Measurements from ENCODE around the gene TRAPPC3L. TPM values are rescaled to one million over a fixed set of nuclear protein-coding genes. Genes with fewer than 3 reads are reported as not detected.
A peak's percentile ranks its signal among the peaks of the same experiment; 100 is the strongest.

TRAPPC3L gene
- polyA plus RNA-seq, 1 of the 3 experiments (the other 2 are of a cell fraction) = 0.03 TPM

DNA sequence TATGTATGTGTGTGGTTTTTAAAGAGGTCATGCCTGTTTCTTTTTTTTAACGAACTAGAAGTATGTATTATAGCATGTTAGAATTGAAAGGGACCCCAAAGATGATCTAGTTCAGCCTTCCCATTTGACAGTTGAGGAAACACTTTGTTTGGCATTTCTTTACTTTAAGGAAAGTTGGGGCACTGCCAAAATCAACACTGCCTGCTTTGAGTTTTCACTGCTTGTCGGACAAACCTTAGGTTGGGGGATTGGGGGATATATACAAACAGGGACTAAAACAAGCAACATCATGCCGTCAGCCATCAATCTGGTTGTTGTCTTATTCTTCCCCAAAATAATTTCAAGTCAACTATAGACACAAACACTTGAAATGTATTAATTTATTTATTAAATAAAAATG lies 98.4 kb downstream of the TRAPPC3L start:
- Histone ChIP-seq H3K4me2 (no peak overlapping the region), H4K20me1 (ENCODE audit: insufficient read depth) (no peaks in the 10 kb centered on the region), H3K4me3 (ENCODE audit: low read depth in 2 of 2, low read length in 1 of 2) (no peak overlapping the region), H3K79me2 (ENCODE audit: insufficient read depth) (no peaks in the 10 kb centered on the region), H3K9me2 (no peaks in the 10 kb centered on the region), H3K27me3 (ENCODE audit: insufficient read depth) (no peaks in the 10 kb centered on the region), H3K4me1 (ENCODE audit: control insufficient read depth in 1 of 2, insufficient read depth in 2 of 2, low read depth in 1 of 2, low read length in 1 of 2) (peaks cover 0 to 6% of the 10 kb centered on the region in 2 experiments; a peak in 3 of 4 replicates), H2AFZ (ENCODE audit: low read depth) (no peak overlapping the region), H3F3A (replicated peaks; ENCODE audit: insufficient read depth) (peaks cover 14% of the 10 kb centered on the region), H3K27ac (ENCODE audit: low read depth in 2 of 2, low read length in 1 of 2) (peak overlapping the region in 1 of 2 experiments; percentile 63; a peak in 2 of 4 replicates), H3K9ac (no peak overlapping the region), H3K36me3 (replicated peaks in 1 of 2; ENCODE audit: control insufficient read depth in 1 of 2, insufficient read depth in 2 of 2, low read length in 1 of 2) (no peaks in the 10 kb centered on the region), H3K9me3 (no peaks in the 10 kb centered on the region)
- TF ChIP-seq POLR2AphosphoS5 (IDR thresholded peaks at IDR 0.05; ENCODE audit: low read depth, low read length) (no peak), SMC3 (IDR thresholded peaks at IDR 0.05; ENCODE audit: low read depth, low read length) (no peak), GABPA (IDR thresholded peaks at IDR 0.05; ENCODE audit: low read depth) (no peak), SIN3A (IDR thresholded peaks at IDR 0.05; ENCODE audit: borderline replicate concordance, low read depth, low read length) (no peak)
- TF ChIP-seq, protein P1, sequence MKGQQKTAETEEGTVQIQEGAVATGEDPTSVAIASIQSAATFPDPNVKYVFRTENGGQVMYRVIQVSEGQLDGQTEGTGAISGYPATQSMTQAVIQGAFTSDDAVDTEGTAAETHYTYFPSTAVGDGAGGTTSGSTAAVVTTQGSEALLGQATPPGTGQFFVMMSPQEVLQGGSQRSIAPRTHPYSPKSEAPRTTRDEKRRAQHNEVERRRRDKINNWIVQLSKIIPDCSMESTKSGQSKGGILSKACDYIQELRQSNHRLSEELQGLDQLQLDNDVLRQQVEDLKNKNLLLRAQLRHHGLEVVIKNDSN (IDR thresholded peaks at IDR 0.05; ENCODE audit: borderline replicate concordance, low read depth) = no peak
- TF ChIP-seq, protein P2, sequence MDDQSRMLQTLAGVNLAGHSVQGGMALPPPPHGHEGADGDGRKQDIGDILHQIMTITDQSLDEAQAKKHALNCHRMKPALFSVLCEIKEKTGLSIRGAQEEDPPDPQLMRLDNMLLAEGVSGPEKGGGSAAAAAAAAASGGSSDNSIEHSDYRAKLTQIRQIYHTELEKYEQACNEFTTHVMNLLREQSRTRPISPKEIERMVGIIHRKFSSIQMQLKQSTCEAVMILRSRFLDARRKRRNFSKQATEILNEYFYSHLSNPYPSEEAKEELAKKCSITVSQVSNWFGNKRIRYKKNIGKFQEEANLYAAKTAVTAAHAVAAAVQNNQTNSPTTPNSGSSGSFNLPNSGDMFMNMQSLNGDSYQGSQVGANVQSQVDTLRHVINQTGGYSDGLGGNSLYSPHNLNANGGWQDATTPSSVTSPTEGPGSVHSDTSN (IDR thresholded peaks at IDR 0.05) = no peak
- POLR2A ChIA-PET = no interaction called here
- CTCF ChIA-PET = no interaction called here
- no peak for DNase-seq
- WGBS (ENCODE audit: low lambda C conversion rate) = 80% methylated on average over 3 of the region's 3 CpGs

DNA sequence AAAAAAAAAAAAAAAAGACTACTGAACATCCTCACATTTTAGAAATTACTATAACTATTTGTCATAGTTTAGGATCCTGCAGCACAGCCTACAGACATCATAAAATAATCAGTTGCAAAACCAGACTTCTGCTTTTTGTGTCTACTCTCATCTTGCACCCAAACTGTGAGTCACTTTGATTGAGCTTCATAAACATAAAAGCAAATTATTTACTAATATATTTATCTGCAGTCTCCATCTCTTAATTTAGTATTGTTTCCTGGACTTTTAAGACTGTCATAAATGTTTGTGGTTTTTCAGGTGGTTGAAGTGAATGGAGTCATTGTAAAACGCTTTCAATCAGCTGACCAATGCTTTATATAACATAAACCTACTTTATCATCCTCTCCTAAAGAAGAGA lies 99.1 kb downstream of the TRAPPC3L start:
- peak overlapping the region in 1 of 2 experiments; percentile 63; a peak in 2 of 4 replicates for H3K27ac ChIP-seq (ENCODE audit: low read depth in 2 of 2, low read length in 1 of 2)

More for the DNA sequence above, 99.1 kb downstream of the TRAPPC3L start:
- WGBS (ENCODE audit: low lambda C conversion rate) = 94% methylated on average over 1 of the region's 1 CpG
- H3K36me3 ChIP-seq (replicated peaks in 1 of 2; ENCODE audit: control insufficient read depth in 1 of 2, insufficient read depth in 2 of 2, low read length in 1 of 2) = no peaks in the 10 kb centered on the region
- ChIA-PET POLR2A (no interaction called here), CTCF (interaction anchor here (0.7 to 4.3 kb wide), 2 partner anchors 14 to 159 kb away, joined by 5 to 19 read pairs; no protein-coding TSS in a partner anchor)
- H3K9ac ChIP-seq = no peak overlapping the region
- TF ChIP-seq TEAD4 (IDR thresholded peaks at IDR 0.05; ENCODE audit: borderline replicate concordance, insufficient read depth) = no peak
- TF ChIP-seq NRF1 (IDR thresholded peaks at IDR 0.05; ENCODE audit: low read depth, low read length) = no peak
- TF ChIP-seq, protein P3, sequence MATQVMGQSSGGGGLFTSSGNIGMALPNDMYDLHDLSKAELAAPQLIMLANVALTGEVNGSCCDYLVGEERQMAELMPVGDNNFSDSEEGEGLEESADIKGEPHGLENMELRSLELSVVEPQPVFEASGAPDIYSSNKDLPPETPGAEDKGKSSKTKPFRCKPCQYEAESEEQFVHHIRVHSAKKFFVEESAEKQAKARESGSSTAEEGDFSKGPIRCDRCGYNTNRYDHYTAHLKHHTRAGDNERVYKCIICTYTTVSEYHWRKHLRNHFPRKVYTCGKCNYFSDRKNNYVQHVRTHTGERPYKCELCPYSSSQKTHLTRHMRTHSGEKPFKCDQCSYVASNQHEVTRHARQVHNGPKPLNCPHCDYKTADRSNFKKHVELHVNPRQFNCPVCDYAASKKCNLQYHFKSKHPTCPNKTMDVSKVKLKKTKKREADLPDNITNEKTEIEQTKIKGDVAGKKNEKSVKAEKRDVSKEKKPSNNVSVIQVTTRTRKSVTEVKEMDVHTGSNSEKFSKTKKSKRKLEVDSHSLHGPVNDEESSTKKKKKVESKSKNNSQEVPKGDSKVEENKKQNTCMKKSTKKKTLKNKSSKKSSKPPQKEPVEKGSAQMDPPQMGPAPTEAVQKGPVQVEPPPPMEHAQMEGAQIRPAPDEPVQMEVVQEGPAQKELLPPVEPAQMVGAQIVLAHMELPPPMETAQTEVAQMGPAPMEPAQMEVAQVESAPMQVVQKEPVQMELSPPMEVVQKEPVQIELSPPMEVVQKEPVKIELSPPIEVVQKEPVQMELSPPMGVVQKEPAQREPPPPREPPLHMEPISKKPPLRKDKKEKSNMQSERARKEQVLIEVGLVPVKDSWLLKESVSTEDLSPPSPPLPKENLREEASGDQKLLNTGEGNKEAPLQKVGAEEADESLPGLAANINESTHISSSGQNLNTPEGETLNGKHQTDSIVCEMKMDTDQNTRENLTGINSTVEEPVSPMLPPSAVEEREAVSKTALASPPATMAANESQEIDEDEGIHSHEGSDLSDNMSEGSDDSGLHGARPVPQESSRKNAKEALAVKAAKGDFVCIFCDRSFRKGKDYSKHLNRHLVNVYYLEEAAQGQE (IDR thresholded peaks at IDR 0.05; ENCODE audit: low read depth, low read length) = no peak
- TF ChIP-seq, protein P4, sequence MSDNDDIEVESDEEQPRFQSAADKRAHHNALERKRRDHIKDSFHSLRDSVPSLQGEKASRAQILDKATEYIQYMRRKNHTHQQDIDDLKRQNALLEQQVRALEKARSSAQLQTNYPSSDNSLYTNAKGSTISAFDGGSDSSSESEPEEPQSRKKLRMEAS (IDR thresholded peaks at IDR 0.05; ENCODE audit: low read depth) = no peak
- no peak for TF ChIP-seq CHD2 (IDR thresholded peaks at IDR 0.05; ENCODE audit: low read length, partially characterized antibody)
- H3K9me2 ChIP-seq = no peaks in the 10 kb centered on the region
- H3K27me3 ChIP-seq (ENCODE audit: insufficient read depth) = no peaks in the 10 kb centered on the region
- peaks cover 14% of the 10 kb centered on the region for H3F3A ChIP-seq (replicated peaks; ENCODE audit: insufficient read depth)
- DNase-seq = no peak
- H3K4me3 ChIP-seq (ENCODE audit: low read depth in 2 of 2, low read length in 1 of 2) = no peak overlapping the region
- H3K79me2 ChIP-seq (ENCODE audit: insufficient read depth) = no peaks in the 10 kb centered on the region
- H3K4me2 ChIP-seq = no peak overlapping the region
- H4K20me1 ChIP-seq (ENCODE audit: insufficient read depth) = no peaks in the 10 kb centered on the region
- no peaks in the 10 kb centered on the region for H3K9me3 ChIP-seq
- H2AFZ ChIP-seq (ENCODE audit: low read depth) = no peak overlapping the region
- peaks cover 0 to 6% of the 10 kb centered on the region in 2 experiments; a peak in 3 of 4 replicates for H3K4me1 ChIP-seq (ENCODE audit: control insufficient read depth in 1 of 2, insufficient read depth in 2 of 2, low read depth in 1 of 2, low read length in 1 of 2)
